Measurements from ENCODE around the gene IFNAR2.

Gene IFNAR2

GRCh38 chr21:33267250-33267649, 37.5 kb downstream of the IFNAR2 start:
- DNase-seq (ENCODE audit: low spot score), result no peak

GRCh38 chr21:33268393-33268736, 38.6 kb downstream of the IFNAR2 start:
- no peak for DNase-seq (ENCODE audit: low spot score)

GRCh38 chr21:33268737-33269441, 39.2 kb downstream of the IFNAR2 start:
- no peak for DNase-seq (ENCODE audit: low spot score)

GRCh38 chr21:33270986-33271385, 41.2 kb downstream of the IFNAR2 start:
- no peak for DNase-seq (ENCODE audit: low spot score)

- DNase-seq (ENCODE audit: low spot score), result no peak
Measured at GRCh38 chr21:33273044-33273443, 43.3 kb downstream of the IFNAR2 start.

GRCh38 chr21:33278721-33279120, 49.0 kb downstream of the IFNAR2 start:
- no peak for DNase-seq (ENCODE audit: low spot score)

GRCh38 chr21:33279330-33279820, 49.6 kb downstream of the IFNAR2 start:
- DNase-seq (ENCODE audit: low spot score), result no peak
